PC-9 (cell line): ENCODE results near the gene MYO5C. TPM values are rescaled to one million over a fixed set of nuclear protein-coding genes. Genes with fewer than 3 reads are reported as not detected.

ENCODE experiments used
- BruUV-seq: library from RNA; stranded (reverse); fragments of 400-500 nt; replicated peaks from 2 replicates; lab custom pipeline; 2021; lab: Mats Ljungman, UMichigan
- CTCF ChIA-PET: fragments of 300-600 bp; sonication (Branson Sonifier 250); formaldehyde crosslinking; loops from one replicate; lab custom pipeline; 2022; ENCODE audit warnings: antibody characterized with exemption; lab: Charles Lee
- POLR2A ChIA-PET: fragments of 300-600 bp; sonication (Branson Sonifier 250); formaldehyde crosslinking; loops from one replicate; lab custom pipeline; 2022; ENCODE audit warnings: antibody characterized with exemption; ENCODE audit not compliant: unreplicated experiment; lab: Charles Lee
- DNase-seq, 2 experiments: peaks; one replicate each; pipeline versions ENCODE4 v3.0.0 to v3.0.0-alpha.2; 2015 to 2022; ENCODE audit warnings: mixed read lengths in 1 of 2
- H2AFZ ChIP-seq: fragments of 200-600 bp; sonication (generic); 2 replicates; pipeline ENCODE4 v1.8.1; 2017; ENCODE audit warnings: antibody characterized with exemption
- H3F3A ChIP-seq: fragments of 200-600 bp; sonication (generic); 2 replicates; pipeline ENCODE4 v1.8.1; 2017; ENCODE audit warnings: antibody characterized with exemption, mild to moderate bottlenecking, low read depth; ENCODE audit not compliant: insufficient read depth
- H3K27ac ChIP-seq: fragments of 200-600 bp; sonication (generic); 2 replicates; pipeline ENCODE4 v1.6.1; 2016; ENCODE audit warnings: mixed run types
- H3K27me3 ChIP-seq: fragments of 200-600 bp; sonication (generic); 2 replicates; pipeline ENCODE4 v1.6.1; 2016; ENCODE audit warnings: low read depth, mixed run types; ENCODE audit not compliant: insufficient read depth
- H3K36me3 ChIP-seq: fragments of 200-600 bp; sonication (generic); 2 replicates; pipeline ENCODE4 v1.6.1; 2016; ENCODE audit warnings: low read depth, mixed run types
- H3K4me1 ChIP-seq: fragments of 200-600 bp; sonication (generic); replicated peaks from 2 replicates; pipeline ENCODE4 v1.6.1; 2016; ENCODE audit warnings: mixed run types; ENCODE audit not compliant: insufficient read depth
- H3K4me2 ChIP-seq: fragments of 200-600 bp; sonication (generic); 2 replicates; pipeline ENCODE4 v1.6.1; 2017; ENCODE audit warnings: mixed run types
- H3K4me3 ChIP-seq: fragments of 200-600 bp; sonication (generic); 2 replicates; pipeline ENCODE4 v1.6.1; 2016; ENCODE audit warnings: mixed run types
- H3K79me2 ChIP-seq: fragments of 200-600 bp; sonication (generic); 2 replicates; pipeline ENCODE4 v1.6.1; 2017; ENCODE audit warnings: low read depth, mixed run types
- H3K9me2 ChIP-seq: fragments of 200-600 bp; sonication (generic); 2 replicates; pipeline ENCODE4 v1.8.1; 2017; ENCODE audit warnings: mild to moderate bottlenecking; ENCODE audit not compliant: insufficient read depth
- H3K9me3 ChIP-seq: fragments of 200-600 bp; sonication (generic); 2 replicates; pipeline ENCODE4 v1.8.1; 2016; ENCODE audit warnings: low read depth; ENCODE audit not compliant: insufficient read depth
- H4K20me1 ChIP-seq: fragments of 200-600 bp; sonication (generic); 2 replicates; pipeline ENCODE4 v1.8.1; 2017; ENCODE audit not compliant: insufficient read depth
- EZH2 ChIP-seq: fragments of 200-600 bp; sonication (generic); IDR thresholded peaks from 2 replicates; pipeline ENCODE4 v1.8.0; 2017; ENCODE audit warnings: antibody characterized with exemption, low read depth
- intact Hi-C: fragments of 100-400 bp; cut with micrococcal nuclease; formaldehyde crosslinking; loops from one replicate; pipeline ENCODE4 v1.10.0; 2022; ENCODE audit not compliant: unreplicated experiment
- total RNA-seq: library from RNA; stranded (reverse); gene quantifications from 2 replicates; pipeline ENCODE4 v1.2.3, GENCODE V29; 2021
- TF ChIP-seq, protein P1 (sequence below): fragments of 200-600 bp; sonication (generic); conservative IDR thresholded peaks from 2 replicates; pipeline ENCODE4 v1.6.1; 2017; ENCODE audit warnings: mixed run types, antibody characterized with exemption, mild to moderate bottlenecking, moderate library complexity

Gene MYO5C
- total RNA-seq, 1 experiment from 2014 or later, result 41.1 TPM

DNA sequence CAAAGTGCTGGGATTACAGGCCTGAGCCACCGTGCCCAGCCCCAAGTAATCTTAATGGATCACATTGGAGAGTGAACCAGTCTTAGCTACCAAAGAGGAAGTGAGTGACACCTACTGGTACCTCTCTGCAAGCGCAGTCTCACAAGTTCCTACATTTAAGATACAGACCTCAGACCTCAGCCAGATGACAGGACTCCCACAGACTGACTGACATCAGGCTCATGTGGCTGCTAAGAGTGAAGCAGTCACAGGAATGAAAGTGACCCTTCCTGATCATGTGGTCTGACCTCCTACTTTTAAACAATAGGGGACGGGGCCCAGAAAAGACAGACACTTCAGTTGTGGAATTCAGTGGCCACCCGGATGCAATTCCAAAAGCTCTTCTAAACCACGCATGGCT lies 68.1 kb downstream of the MYO5C start:
- BruUV-seq, result no TSS peak
- Histone ChIP-seq H3K79me2 (no peaks in the 10 kb centered on the region), H3K27ac (no peak overlapping the region), H3K36me3 (no peaks in the 10 kb centered on the region; the same call in none of the 2 replicates), H3K4me2 (no peak overlapping the region), H3K9me3 (no peaks in the 10 kb centered on the region), H3K4me3 (no peak overlapping the region), H3K27me3 (no peaks in the 10 kb centered on the region), H3K4me1 (no peaks in the 10 kb centered on the region), H3K9me2 (no peaks in the 10 kb centered on the region), H3F3A (peaks cover 5% of the 10 kb centered on the region; the same call in 1 of the 2 replicates), H4K20me1 (no peaks in the 10 kb centered on the region), H2AFZ (no peak overlapping the region)
- DNase-seq, result peak; percentile 43 to 46
- CTCF ChIA-PET, result interaction anchor here (1.3 kb wide), 1 partner anchor 10 kb away, joined by 4 read pairs; no protein-coding TSS in a partner anchor
- intact Hi-C loops, result loop anchor here (10.0 kb wide), 1 partner anchor 573 kb away; no protein-coding TSS in a partner anchor
- POLR2A ChIA-PET, result interaction anchor here (0.7 kb wide), 1 partner anchor 451 kb away, joined by 4 read pairs; no protein-coding TSS in a partner anchor
- no peak for TF ChIP-seq EZH2
- TF ChIP-seq, protein P1, sequence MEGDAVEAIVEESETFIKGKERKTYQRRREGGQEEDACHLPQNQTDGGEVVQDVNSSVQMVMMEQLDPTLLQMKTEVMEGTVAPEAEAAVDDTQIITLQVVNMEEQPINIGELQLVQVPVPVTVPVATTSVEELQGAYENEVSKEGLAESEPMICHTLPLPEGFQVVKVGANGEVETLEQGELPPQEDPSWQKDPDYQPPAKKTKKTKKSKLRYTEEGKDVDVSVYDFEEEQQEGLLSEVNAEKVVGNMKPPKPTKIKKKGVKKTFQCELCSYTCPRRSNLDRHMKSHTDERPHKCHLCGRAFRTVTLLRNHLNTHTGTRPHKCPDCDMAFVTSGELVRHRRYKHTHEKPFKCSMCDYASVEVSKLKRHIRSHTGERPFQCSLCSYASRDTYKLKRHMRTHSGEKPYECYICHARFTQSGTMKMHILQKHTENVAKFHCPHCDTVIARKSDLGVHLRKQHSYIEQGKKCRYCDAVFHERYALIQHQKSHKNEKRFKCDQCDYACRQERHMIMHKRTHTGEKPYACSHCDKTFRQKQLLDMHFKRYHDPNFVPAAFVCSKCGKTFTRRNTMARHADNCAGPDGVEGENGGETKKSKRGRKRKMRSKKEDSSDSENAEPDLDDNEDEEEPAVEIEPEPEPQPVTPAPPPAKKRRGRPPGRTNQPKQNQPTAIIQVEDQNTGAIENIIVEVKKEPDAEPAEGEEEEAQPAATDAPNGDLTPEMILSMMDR, result peak; percentile 73

DNA sequence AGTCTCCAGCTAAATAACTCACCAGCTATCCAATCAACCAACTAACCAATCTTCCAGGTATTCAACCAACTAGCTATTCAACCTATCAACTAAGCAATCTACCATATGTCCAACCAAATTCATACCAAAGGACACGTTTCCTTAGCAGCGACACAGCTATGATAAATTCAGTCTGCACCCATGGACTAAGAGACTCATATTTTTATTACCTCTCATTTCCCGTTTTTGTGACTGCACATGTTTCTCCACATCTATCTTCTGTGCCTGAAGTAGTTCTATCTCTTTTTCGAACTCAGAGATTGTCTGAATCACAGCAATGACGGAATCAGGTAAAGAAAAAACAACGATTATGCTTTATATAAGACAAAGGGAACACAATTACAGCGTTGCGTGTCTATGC lies 70.4 kb downstream of the MYO5C start:
- Histone ChIP-seq H3K4me3 (no peak overlapping the region), H3K9me2 (no peaks in the 10 kb centered on the region), H4K20me1 (no peaks in the 10 kb centered on the region), H3K4me1 (no peaks in the 10 kb centered on the region), H3F3A (peaks cover 5% of the 10 kb centered on the region; the same call in 1 of the 2 replicates), H3K79me2 (no peaks in the 10 kb centered on the region), H3K27ac (no peak overlapping the region), H3K9me3 (no peaks in the 10 kb centered on the region), H2AFZ (no peak overlapping the region), H3K4me2 (no peak overlapping the region), H3K27me3 (no peaks in the 10 kb centered on the region), H3K36me3 (no peaks in the 10 kb centered on the region; the same call in 1 of the 2 replicates)
- no TSS peak for BruUV-seq
- intact Hi-C loops, result loop anchor here (10.0 kb wide), 1 partner anchor 570 kb away; no protein-coding TSS in a partner anchor
- DNase-seq, result no peak
- CTCF ChIA-PET, result interaction anchor here (0.6 kb wide), 1 partner anchor 301 kb away, joined by 6 read pairs; no protein-coding TSS in a partner anchor
- POLR2A ChIA-PET, result no interaction called here
- TF ChIP-seq, protein P1, result no peak
- TF ChIP-seq EZH2, result no peak

DNA sequence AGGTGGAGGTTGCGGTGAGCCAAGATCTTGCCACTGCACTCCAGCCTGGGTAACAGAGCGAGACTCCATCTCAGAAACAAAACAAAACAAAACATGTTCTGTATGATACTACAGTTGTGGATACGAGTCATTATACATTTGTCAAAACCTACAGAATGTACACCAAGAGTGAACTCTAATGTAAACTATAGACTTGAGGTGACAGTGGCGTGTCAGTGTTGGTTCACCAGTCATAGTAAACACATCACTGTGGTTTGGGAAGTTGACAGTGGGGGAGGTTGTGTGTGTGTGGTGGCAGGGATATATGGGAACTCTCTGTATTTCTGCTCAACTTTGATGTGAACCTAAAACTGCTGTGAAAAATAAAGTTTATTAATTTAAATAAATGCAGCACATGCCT lies 71.4 kb downstream of the MYO5C start:
- intact Hi-C loops, result loop anchor here (10.0 kb wide), 1 partner anchor 569 kb away; no protein-coding TSS in a partner anchor

More for the DNA sequence above, 71.4 kb downstream of the MYO5C start:
- no TSS peak for BruUV-seq
- ChIA-PET CTCF (no interaction called here), POLR2A (no interaction called here)
- H3K4me1 ChIP-seq, result no peaks in the 10 kb centered on the region
- no peak for DNase-seq
- no peak overlapping the region for H2AFZ ChIP-seq
- peaks cover 2% of the 10 kb centered on the region; the same call in 1 of the 2 replicates for H3F3A ChIP-seq
- no peak overlapping the region for H3K4me3 ChIP-seq
- H3K9me2 ChIP-seq, result no peaks in the 10 kb centered on the region
- no peaks in the 10 kb centered on the region for H3K9me3 ChIP-seq
- no peaks in the 10 kb centered on the region for H3K27me3 ChIP-seq
- TF ChIP-seq, protein P1, result no peak
- TF ChIP-seq EZH2, result no peak
- H4K20me1 ChIP-seq, result no peaks in the 10 kb centered on the region
- no peaks in the 10 kb centered on the region; the same call in 1 of the 2 replicates for H3K36me3 ChIP-seq
- no peak overlapping the region for H3K4me2 ChIP-seq
- H3K27ac ChIP-seq, result no peak overlapping the region
- H3K79me2 ChIP-seq, result no peaks in the 10 kb centered on the region
